ENCODE measurements around the gene MTHFD1L. TPM values are rescaled to one million over a fixed set of nuclear protein-coding genes. Genes with fewer than 3 reads are reported as not detected.

MTHFD1L gene
- total RNA-seq, 1 donor from 2014 or later, result 59.1 TPM

DNA sequence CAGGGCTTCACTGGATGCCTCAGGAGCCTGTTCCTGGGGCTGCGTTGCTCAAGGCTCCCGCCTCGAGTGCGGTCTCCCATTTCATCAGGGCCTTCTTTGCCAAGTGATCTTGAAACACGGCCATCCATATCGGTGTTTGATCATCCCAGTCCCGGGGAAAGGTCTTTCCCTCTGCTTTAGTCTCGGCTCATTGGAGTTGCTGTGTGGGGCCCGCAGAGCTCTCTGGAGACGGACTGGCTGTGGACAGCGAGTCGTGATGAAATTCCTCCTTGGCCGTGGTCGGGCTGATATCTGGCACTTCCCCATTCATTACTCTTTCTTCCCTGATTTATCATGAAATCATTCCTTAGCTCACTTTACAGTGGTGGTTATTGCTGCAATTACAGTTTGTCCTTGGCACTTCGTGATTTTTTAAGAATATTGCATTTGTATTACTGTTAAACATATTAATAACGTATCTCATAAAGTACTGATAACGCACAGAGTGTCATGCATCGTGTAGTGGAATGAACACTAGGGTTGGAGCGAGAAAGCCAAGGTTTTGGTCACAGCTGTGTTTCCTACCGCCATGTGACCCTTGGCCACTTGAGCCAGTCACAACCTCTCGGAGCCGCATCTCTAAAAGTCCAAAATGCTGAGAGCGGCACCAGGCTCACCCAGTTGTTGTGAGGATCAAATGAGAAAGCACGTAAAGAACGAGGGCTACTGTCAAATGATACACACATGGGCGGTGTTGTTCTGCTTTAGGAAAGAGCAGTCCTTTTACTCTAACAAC is 71.8 kb downstream of the MTHFD1L start:
- Mint-ChIP-seq H3K9me3 (peaks cover 5% of the 10 kb centered on the region), H3K4me1 (peaks cover 10% of the 10 kb centered on the region), H3K36me3 (peaks cover 60% of the 10 kb centered on the region), H3K27ac (no peak overlapping the region), H3K4me3 (no peak overlapping the region), H3K27me3 (ENCODE audit: low read depth) (no peaks in the 10 kb centered on the region)
- TF ChIP-seq, protein P1, sequence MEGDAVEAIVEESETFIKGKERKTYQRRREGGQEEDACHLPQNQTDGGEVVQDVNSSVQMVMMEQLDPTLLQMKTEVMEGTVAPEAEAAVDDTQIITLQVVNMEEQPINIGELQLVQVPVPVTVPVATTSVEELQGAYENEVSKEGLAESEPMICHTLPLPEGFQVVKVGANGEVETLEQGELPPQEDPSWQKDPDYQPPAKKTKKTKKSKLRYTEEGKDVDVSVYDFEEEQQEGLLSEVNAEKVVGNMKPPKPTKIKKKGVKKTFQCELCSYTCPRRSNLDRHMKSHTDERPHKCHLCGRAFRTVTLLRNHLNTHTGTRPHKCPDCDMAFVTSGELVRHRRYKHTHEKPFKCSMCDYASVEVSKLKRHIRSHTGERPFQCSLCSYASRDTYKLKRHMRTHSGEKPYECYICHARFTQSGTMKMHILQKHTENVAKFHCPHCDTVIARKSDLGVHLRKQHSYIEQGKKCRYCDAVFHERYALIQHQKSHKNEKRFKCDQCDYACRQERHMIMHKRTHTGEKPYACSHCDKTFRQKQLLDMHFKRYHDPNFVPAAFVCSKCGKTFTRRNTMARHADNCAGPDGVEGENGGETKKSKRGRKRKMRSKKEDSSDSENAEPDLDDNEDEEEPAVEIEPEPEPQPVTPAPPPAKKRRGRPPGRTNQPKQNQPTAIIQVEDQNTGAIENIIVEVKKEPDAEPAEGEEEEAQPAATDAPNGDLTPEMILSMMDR (IDR thresholded peaks at IDR 0.05; ENCODE audit: unreplicated experiment), result no peak
- no peak for DNase-seq (ENCODE audit: low spot score in 2 of 2, unreplicated experiment in 2 of 2)

- Mint-ChIP-seq H3K4me3 (no peak overlapping the region), H3K4me1 (peaks cover 10% of the 10 kb centered on the region), H3K36me3 (peaks cover 52% of the 10 kb centered on the region), H3K9me3 (peaks cover 5% of the 10 kb centered on the region), H3K27me3 (ENCODE audit: low read depth) (no peaks in the 10 kb centered on the region), H3K27ac (peak overlapping the region; percentile 39)
- TF ChIP-seq, protein P1 (IDR thresholded peaks at IDR 0.05; ENCODE audit: unreplicated experiment), result no peak
- DNase-seq (ENCODE audit: low spot score in 2 of 2, unreplicated experiment in 2 of 2), result no peak
These were observed 73.9 kb downstream of the MTHFD1L start for GRCh38 chr6:150939399-150939798.

GRCh38 chr6:150940941-150941340 is 75.4 kb downstream of the MTHFD1L start:
- no peak overlapping the region for H3K4me3 Mint-ChIP-seq
- H3K27ac Mint-ChIP-seq, result peak overlapping the region; percentile 85
- DNase-seq (ENCODE audit: low spot score in 2 of 2, unreplicated experiment in 2 of 2), result no peak
- H3K4me1 Mint-ChIP-seq, result peaks cover 10% of the 10 kb centered on the region
- TF ChIP-seq, protein P1 (IDR thresholded peaks at IDR 0.05; ENCODE audit: unreplicated experiment), result no peak
- peaks cover 5% of the 10 kb centered on the region for H3K9me3 Mint-ChIP-seq
- H3K36me3 Mint-ChIP-seq, result peaks cover 43% of the 10 kb centered on the region
- H3K27me3 Mint-ChIP-seq (ENCODE audit: low read depth), result no peaks in the 10 kb centered on the region

- TF ChIP-seq, protein P1 (IDR thresholded peaks at IDR 0.05; ENCODE audit: unreplicated experiment), result no peak
- Mint-ChIP-seq H3K36me3 (peaks cover 50% of the 10 kb centered on the region), H3K4me1 (no peaks in the 10 kb centered on the region), H3K27me3 (ENCODE audit: low read depth) (no peaks in the 10 kb centered on the region), H3K27ac (no peak overlapping the region), H3K9me3 (no peaks in the 10 kb centered on the region), H3K4me3 (no peak overlapping the region)
- DNase-seq (ENCODE audit: low spot score in 2 of 2, unreplicated experiment in 2 of 2), result no peak
These were observed 84.0 kb downstream of the MTHFD1L start for GRCh38 chr6:150949526-150949925.

DNA sequence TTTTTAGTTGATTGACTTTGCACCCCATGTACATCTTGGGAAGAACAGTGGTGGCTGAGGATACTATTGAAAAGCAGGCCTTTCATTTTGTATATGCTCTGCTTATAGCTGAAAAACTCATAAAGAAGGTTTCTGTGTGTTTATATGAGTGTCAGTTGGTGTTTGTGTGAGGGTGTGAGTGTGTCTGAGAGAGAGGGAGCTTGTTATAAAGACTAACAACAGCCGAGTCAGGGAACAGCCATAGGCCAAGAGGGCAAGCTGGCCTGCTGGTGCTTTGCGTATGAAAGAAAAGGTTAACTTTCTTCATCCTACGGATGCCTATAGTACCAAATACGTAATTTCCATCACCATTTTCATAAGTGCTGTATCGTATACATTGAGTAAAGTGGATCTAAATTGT is 88.3 kb downstream of the MTHFD1L start:
- H3K36me3 Mint-ChIP-seq, result peaks cover 59% of the 10 kb centered on the region
- H3K4me3 Mint-ChIP-seq, result no peak overlapping the region
- TF ChIP-seq, protein P1 (IDR thresholded peaks at IDR 0.05; ENCODE audit: unreplicated experiment), result no peak
- DNase-seq (ENCODE audit: low spot score in 2 of 2, unreplicated experiment in 2 of 2), result no peak
- peak overlapping the region; percentile 24 for H3K27ac Mint-ChIP-seq
- H3K9me3 Mint-ChIP-seq, result no peaks in the 10 kb centered on the region
- H3K27me3 Mint-ChIP-seq (ENCODE audit: low read depth), result no peaks in the 10 kb centered on the region
- H3K4me1 Mint-ChIP-seq, result no peaks in the 10 kb centered on the region

Data from mesothelial cell of epicardium (in vitro differentiated cells).